HG03139 (cell line): ENCODE results near the gene LEFTY2.
"Not testable (repeated sequence)": the region's sequence is repeated elsewhere in the genome, so short reads cannot be mapped to it uniquely, and the experiment has no call there.

ENCODE experiments used
- ATAC-seq: cut with Tn5 transposase; IDR thresholded peaks from one replicate; pipeline ENCODE4 v1.9.1; 2021; ENCODE audit not compliant: unreplicated experiment

The LEFTY2 gene

GRCh38 chr1:225954753-225955152 is 13.7 kb upstream of the LEFTY2 start:
- no peak for ATAC-seq

- ATAC-seq = no peak
Observed at GRCh38 chr1:225953315-225953714, 12.3 kb upstream of the LEFTY2 start.

GRCh38 chr1:225950905-225951497 is 10.0 kb upstream of the LEFTY2 start:
- ATAC-seq = no peak

- ATAC-seq = no peak
Observed at GRCh38 chr1:225949041-225949440, 8.0 kb upstream of the LEFTY2 start.

GRCh38 chr1:225946803-225947202 is 5.8 kb upstream of the LEFTY2 start:
- ATAC-seq = no peak

- no peak for ATAC-seq
Observed at GRCh38 chr1:225946082-225946620, 5.1 kb upstream of the LEFTY2 start.

- no peak for ATAC-seq
Observed at GRCh38 chr1:225945564-225945963, 4.5 kb upstream of the LEFTY2 start.

- ATAC-seq = peak; percentile 68
Observed at GRCh38 chr1:225944951-225945350, 3.9 kb upstream of the LEFTY2 start.

GRCh38 chr1:225944387-225944786 is 3.4 kb upstream of the LEFTY2 start:
- no peak for ATAC-seq

- ATAC-seq = no peak
Observed at GRCh38 chr1:225943582-225943981, 2.6 kb upstream of the LEFTY2 start.

- ATAC-seq = peak; percentile 72
Observed at GRCh38 chr1:225942574-225942973, 1.6 kb upstream of the LEFTY2 start.

GRCh38 chr1:225941942-225942222 is 862 bp upstream of the LEFTY2 start:
- no peak for ATAC-seq

- no peak for ATAC-seq
Observed at GRCh38 chr1:225940385-225941151, 452 bp downstream of the LEFTY2 start.

- ATAC-seq = not testable (repeated sequence)
Observed at GRCh38 chr1:225939939-225940310, 1.1 kb downstream of the LEFTY2 start.

GRCh38 chr1:225939097-225939938 is 1.7 kb downstream of the LEFTY2 start:
- ATAC-seq = not testable (repeated sequence)

- no peak for ATAC-seq
Observed at GRCh38 chr1:225937048-225937968, 3.7 kb downstream of the LEFTY2 start.

- no peak for ATAC-seq
Observed at GRCh38 chr1:225936523-225936922, 4.5 kb downstream of the LEFTY2 start.

GRCh38 chr1:225936086-225936485 is 4.9 kb downstream of the LEFTY2 start:
- ATAC-seq = not testable (repeated sequence)

GRCh38 chr1:225934711-225935110 is 6.3 kb downstream of the LEFTY2 start:
- no peak for ATAC-seq

GRCh38 chr1:225933072-225933471 is 7.9 kb downstream of the LEFTY2 start:
- no peak for ATAC-seq
